Measurements from ENCODE around the gene LMNTD1.

Gene LMNTD1

GRCh38 chr12:25552681-25553080 lies 402 bp downstream of the LMNTD1 start:
- no peak for DNase-seq (ENCODE audit: low read depth in 2 of 2)

GRCh38 chr12:25550186-25550585 lies 2.9 kb downstream of the LMNTD1 start:
- no peak for DNase-seq (ENCODE audit: low read depth in 2 of 2)

GRCh38 chr12:25549120-25549519 lies 4.0 kb downstream of the LMNTD1 start:
- DNase-seq (ENCODE audit: low read depth in 2 of 2) = no peak

GRCh38 chr12:25546318-25546717 lies 6.8 kb downstream of the LMNTD1 start:
- DNase-seq (ENCODE audit: low read depth in 2 of 2) = no peak

- DNase-seq (ENCODE audit: low read depth in 2 of 2) = no peak
These were observed 19.9 kb downstream of the LMNTD1 start for GRCh38 chr12:25533150-25533549.

GRCh38 chr12:25531502-25532052 lies 21.5 kb downstream of the LMNTD1 start:
- DNase-seq (ENCODE audit: low read depth in 2 of 2) = no peak

GRCh38 chr12:25529738-25530137 lies 23.3 kb downstream of the LMNTD1 start:
- no peak for DNase-seq (ENCODE audit: low read depth in 2 of 2)

- no peak for DNase-seq (ENCODE audit: low read depth in 2 of 2)
These were observed 26.3 kb downstream of the LMNTD1 start for GRCh38 chr12:25526778-25527177.

- DNase-seq (ENCODE audit: low read depth in 2 of 2) = no peak
These were observed 28.7 kb downstream of the LMNTD1 start for GRCh38 chr12:25524366-25524765.

GRCh38 chr12:25521625-25522256 lies 31.3 kb downstream of the LMNTD1 start:
- no peak for DNase-seq (ENCODE audit: low read depth in 2 of 2)

- DNase-seq (ENCODE audit: low read depth in 2 of 2) = no peak
These were observed 34.6 kb downstream of the LMNTD1 start for GRCh38 chr12:25518512-25518911.

GRCh38 chr12:25504744-25505143 lies 48.3 kb downstream of the LMNTD1 start:
- DNase-seq (ENCODE audit: low read depth in 2 of 2) = no peak

GRCh38 chr12:25503666-25504065 lies 49.4 kb downstream of the LMNTD1 start:
- DNase-seq (ENCODE audit: low read depth in 2 of 2) = no peak

- no peak for DNase-seq (ENCODE audit: low read depth in 2 of 2)
These were observed 50.5 kb downstream of the LMNTD1 start for GRCh38 chr12:25502596-25502995.

GRCh38 chr12:25502118-25502517 lies 51.0 kb downstream of the LMNTD1 start:
- DNase-seq (ENCODE audit: low read depth in 2 of 2) = no peak

- DNase-seq (ENCODE audit: low read depth in 2 of 2) = no peak
These were observed 51.5 kb downstream of the LMNTD1 start for GRCh38 chr12:25501549-25501948.

- no peak for DNase-seq (ENCODE audit: low read depth in 2 of 2)
These were observed 52.4 kb downstream of the LMNTD1 start for GRCh38 chr12:25500651-25501050.

- DNase-seq (ENCODE audit: low read depth in 2 of 2) = no peak
These were observed 56.1 kb downstream of the LMNTD1 start for GRCh38 chr12:25497021-25497420.

- no peak for DNase-seq (ENCODE audit: low read depth in 2 of 2)
These were observed 56.9 kb downstream of the LMNTD1 start for GRCh38 chr12:25496098-25496587.

GRCh38 chr12:25495331-25496097 lies 57.6 kb downstream of the LMNTD1 start:
- no peak for DNase-seq (ENCODE audit: low read depth in 2 of 2)

- no peak for DNase-seq (ENCODE audit: low read depth in 2 of 2)
These were observed 58.2 kb downstream of the LMNTD1 start for GRCh38 chr12:25494926-25495325.

GRCh38 chr12:25493682-25494081 lies 59.4 kb downstream of the LMNTD1 start:
- no peak for DNase-seq (ENCODE audit: low read depth in 2 of 2)
